22Rv1 (cell line): Measurements from ENCODE around the gene KIAA0825.

Source experiments
- CTCF ChIP-seq: fragments of 450-650 bp; IDR thresholded peaks from 2 replicates; pipeline ENCODE4 v1.5.1; 2017; ENCODE audit warnings: mild to moderate bottlenecking
- ZFX ChIP-seq: fragments of 450-650 bp; IDR thresholded peaks from 2 replicates; pipeline ENCODE4 v1.6.1; 2017; ENCODE audit warnings: antibody characterized with exemption, borderline replicate concordance

- TF ChIP-seq CTCF (no peak), ZFX (no peak)
Observed at GRCh38 chr5:94196953-94197352, 421.5 kb downstream of the KIAA0825 start.
